Prostate gland (tissue), 2 donors: ENCODE results near the gene C1QTNF6. TPM values are rescaled to one million over a fixed set of nuclear protein-coding genes. Genes with fewer than 3 reads are reported as not detected.

Experiments
- DNase-seq: peaks from one replicate; pipeline ENCODE4 v3.0.0-alpha.2; 2019; ENCODE audit warnings: low spot score
- H3K27ac ChIP-seq, 2 donors: fragments of 200-600 bp; sonication (generic); 2 replicates each; pipeline ENCODE4 v1.5.1; 2017 to 2019
- H3K27me3 ChIP-seq: fragments of 200-600 bp; sonication (generic); replicated peaks from 2 replicates; pipeline ENCODE4 v1.5.1; 2019; ENCODE audit not compliant: insufficient read depth
- H3K36me3 ChIP-seq, 2 donors: fragments of 200-600 bp; sonication (generic); 1 replicate in 1 of 2; 2 replicates in 1 of 2; pipeline versions ENCODE4 v1.5.1 to v1.8.1; 2017 to 2019
- H3K4me1 ChIP-seq: fragments of 200-600 bp; sonication (generic); replicated peaks from 2 replicates; pipeline ENCODE4 v1.5.1; 2019
- H3K4me3 ChIP-seq, 2 donors: fragments of 200-600 bp; sonication (generic); 2 replicates each; pipeline ENCODE4 v1.5.1; 2017 to 2019
- H3K9me3 ChIP-seq: fragments of 200-600 bp; sonication (generic); 2 replicates; pipeline ENCODE4 v1.5.1; 2017
- POLR2A ChIP-seq: fragments of 450-650 bp; IDR thresholded peaks from one replicate; pipeline ENCODE4 v1.6.1; 2016; ENCODE audit warnings: antibody characterized with exemption, mild to moderate bottlenecking
- POLR2AphosphoS5 ChIP-seq: sonication (generic); formaldehyde crosslinking; IDR thresholded peaks from one replicate; pipeline ENCODE4 v1.6.1; 2017; ENCODE audit warnings: antibody characterized with exemption
- WGBS: methylation state at CpG from one replicate; pipeline ENCODE4 v1.1.5; 2018; 5-methylcytosine and 5-hydroxymethylcytosine counted together
- intact Hi-C: fragments of 100-400 bp; cut with DNase I; formaldehyde crosslinking; loops from one replicate; pipeline ENCODE4 v1.14.2; 2022
- total RNA-seq, 2 donors: library from RNA; depleted of rRNA; stranded (reverse); fragments of >200 nt; gene quantifications; one replicate each; pipeline ENCODE4 v1.1.0, GENCODE V29; 2016
- TF ChIP-seq, protein P1 (sequence below), 4 experiments: fragments of 200-600 bp in 2 of 4; fragments of 450-650 bp in 2 of 4; sonication (generic) in 2 of 4; IDR thresholded peaks; 1 replicate in 3 of 4; 2 replicates in 1 of 4; pipeline ENCODE4 v1.5.1; 2016 to 2019; ENCODE audit warnings: antibody characterized with exemption in 4 of 4, mild to moderate bottlenecking in 2 of 4, moderate library complexity in 2 of 4

The C1QTNF6 gene
- total RNA-seq, 2 donors from 2014 or later: 2.1 to 9.3 TPM

DNA sequence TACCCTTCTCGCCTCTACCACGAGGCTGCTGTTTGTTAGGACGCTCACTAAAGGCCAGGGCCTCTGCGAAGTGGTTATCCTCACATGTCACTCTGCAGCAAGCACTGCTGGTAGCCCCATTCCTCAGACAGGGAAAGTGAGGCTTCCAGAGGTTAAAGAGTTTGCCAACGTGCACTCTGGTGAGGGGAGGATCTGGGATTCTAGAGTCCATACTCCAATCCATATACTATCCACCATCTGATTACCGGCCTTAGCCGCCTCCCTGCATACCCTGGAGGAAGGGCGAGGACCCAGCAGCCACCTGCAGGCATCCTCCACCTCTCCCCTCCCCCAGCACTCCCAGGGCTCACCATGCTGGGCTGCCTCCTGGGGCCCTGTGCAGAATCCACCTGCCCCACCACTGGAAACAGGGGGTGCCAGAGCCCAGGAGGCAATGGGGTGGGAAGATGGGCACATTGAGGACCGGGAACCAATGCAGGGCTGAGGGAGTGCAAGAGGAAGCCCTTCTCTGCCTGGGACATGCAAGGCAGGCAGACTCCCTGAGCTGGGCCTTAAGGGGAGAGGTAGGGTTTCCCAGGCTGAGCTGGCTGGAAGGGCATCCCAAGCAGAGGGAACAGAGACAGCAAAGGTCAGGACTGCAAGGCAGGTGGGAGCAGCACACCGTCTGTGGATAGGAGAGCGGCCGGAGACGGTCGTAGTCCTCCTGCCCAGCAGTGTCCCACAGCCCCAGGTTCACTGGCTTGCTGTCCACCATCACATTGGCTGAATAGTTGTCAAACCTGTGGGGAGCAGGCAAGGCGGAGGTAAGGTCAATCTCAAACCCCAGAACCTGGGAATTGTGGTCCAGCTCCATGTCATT lies 44.3 kb upstream of the C1QTNF6 start:
- H3K9me3 ChIP-seq: no peaks in the 10 kb centered on the region
- TF ChIP-seq POLR2AphosphoS5 (no peak), POLR2A (no peak)
- TF ChIP-seq, protein P1, sequence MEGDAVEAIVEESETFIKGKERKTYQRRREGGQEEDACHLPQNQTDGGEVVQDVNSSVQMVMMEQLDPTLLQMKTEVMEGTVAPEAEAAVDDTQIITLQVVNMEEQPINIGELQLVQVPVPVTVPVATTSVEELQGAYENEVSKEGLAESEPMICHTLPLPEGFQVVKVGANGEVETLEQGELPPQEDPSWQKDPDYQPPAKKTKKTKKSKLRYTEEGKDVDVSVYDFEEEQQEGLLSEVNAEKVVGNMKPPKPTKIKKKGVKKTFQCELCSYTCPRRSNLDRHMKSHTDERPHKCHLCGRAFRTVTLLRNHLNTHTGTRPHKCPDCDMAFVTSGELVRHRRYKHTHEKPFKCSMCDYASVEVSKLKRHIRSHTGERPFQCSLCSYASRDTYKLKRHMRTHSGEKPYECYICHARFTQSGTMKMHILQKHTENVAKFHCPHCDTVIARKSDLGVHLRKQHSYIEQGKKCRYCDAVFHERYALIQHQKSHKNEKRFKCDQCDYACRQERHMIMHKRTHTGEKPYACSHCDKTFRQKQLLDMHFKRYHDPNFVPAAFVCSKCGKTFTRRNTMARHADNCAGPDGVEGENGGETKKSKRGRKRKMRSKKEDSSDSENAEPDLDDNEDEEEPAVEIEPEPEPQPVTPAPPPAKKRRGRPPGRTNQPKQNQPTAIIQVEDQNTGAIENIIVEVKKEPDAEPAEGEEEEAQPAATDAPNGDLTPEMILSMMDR (IDR thresholded peaks at IDR 0.05): no peak
- H3K4me1 ChIP-seq: no peaks in the 10 kb centered on the region
- intact Hi-C loops: no loop called here
- H3K4me3 ChIP-seq: no peak overlapping the region
- WGBS: 92% methylated on average over 15 of the region's 15 CpGs
- H3K27ac ChIP-seq: no peak overlapping the region
- H3K36me3 ChIP-seq: no peaks in the 10 kb centered on the region
- no peak for DNase-seq
- no peaks in the 10 kb centered on the region for H3K27me3 ChIP-seq

DNA sequence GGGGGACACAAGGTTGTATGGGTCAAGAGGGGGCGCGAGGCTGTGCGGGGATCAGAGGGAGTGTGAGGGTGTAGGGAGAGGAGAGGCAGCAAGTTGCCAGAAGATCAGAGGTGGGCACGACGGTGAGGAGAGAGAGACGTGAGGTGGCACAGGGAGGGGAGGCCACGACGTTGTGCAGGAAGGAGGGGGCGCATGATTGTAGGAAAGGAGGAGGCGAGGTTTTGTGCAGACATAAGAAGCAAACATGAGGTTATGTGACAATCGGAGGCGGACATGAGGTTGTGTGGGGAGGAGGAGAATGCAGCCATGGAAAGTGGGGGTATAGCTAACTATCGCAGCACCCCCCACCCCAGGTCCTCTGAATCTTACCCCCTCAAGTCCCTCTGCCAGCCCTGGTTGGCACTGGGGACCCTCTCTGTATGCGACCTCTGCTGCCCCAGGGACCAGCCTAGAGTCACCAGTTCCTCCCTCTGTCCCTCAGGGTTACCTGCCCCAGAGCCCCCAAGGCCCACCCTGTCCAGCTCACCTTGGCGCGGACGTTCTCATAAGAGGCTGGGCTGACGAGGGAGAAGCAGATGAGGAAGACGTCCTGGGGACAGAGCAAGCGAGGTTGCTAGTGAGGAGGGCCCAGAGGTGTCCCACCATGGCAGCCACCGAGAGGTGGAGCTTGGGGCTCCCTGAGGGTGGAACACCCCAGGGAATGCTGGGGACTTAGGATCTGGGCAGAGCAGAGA lies 43.5 kb upstream of the C1QTNF6 start:
- 85% methylated on average over 21 of the region's 21 CpGs for WGBS

GRCh38 chr22:37230673-37231405 lies 42.8 kb upstream of the C1QTNF6 start:
- 81% methylated on average over 8 of the region's 14 CpGs for WGBS
- Histone ChIP-seq H3K4me1 (no peaks in the 10 kb centered on the region), H3K27ac (no peak overlapping the region), H3K9me3 (no peaks in the 10 kb centered on the region), H3K27me3 (no peaks in the 10 kb centered on the region), H3K36me3 (no peaks in the 10 kb centered on the region), H3K4me3 (no peak overlapping the region)
- TF ChIP-seq POLR2A (no peak), POLR2AphosphoS5 (no peak)
- TF ChIP-seq, protein P1 (IDR thresholded peaks at IDR 0.05): no peak
- intact Hi-C loops: no loop called here
- DNase-seq: no peak

More for the DNA sequence above, 43.5 kb upstream of the C1QTNF6 start:
- Histone ChIP-seq H3K27me3 (no peaks in the 10 kb centered on the region), H3K4me1 (no peaks in the 10 kb centered on the region), H3K9me3 (no peaks in the 10 kb centered on the region), H3K27ac (no peak overlapping the region), H3K36me3 (no peaks in the 10 kb centered on the region), H3K4me3 (no peak overlapping the region)
- no peak for DNase-seq
- TF ChIP-seq, protein P1 (IDR thresholded peaks at IDR 0.05): no peak
- no peak for TF ChIP-seq POLR2AphosphoS5
- TF ChIP-seq POLR2A: no peak
- intact Hi-C loops: no loop called here

DNA sequence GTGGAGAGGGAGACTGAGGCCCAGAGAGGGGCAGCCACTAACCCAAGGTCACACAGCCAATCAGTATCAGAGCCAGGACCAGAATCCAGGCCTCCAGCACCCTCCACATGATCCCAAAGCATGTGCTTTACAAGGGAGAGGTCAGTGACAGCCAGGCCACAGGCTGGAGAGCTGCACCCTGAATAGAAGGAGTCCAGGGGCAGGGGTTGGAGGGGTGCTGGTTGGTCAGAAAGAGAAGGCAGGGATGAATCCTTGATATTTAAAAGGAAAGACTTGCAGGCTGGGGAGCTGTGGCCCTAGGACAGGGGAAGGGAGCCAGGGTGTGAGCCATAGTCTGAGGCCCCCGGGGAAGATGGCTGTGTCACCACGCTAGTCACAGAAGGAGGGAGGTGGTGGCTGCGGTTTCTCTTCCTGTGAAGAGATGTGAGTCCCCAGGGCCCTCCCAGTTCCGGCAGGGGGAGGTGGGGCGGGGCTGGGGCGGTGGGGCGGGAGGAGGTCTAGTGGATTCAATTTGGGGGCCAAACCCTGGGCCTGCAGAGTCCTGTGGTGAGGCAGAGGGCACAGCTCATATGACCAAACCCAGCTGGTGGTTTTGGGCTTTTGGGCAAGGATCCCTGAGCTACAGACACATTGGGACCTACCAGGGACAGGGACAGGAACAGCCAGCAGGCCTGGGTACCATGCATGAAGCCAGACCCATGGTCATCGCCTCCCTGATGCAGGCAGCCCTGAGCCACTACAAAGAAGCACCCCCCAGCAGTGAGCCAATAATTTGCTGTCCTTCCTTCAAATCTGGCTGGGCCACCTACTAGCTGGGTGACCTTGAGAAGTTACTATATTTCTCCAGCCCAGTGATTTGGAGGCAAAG lies 42.0 kb upstream of the C1QTNF6 start:
- Histone ChIP-seq H3K27me3 (no peaks in the 10 kb centered on the region), H3K27ac (no peak overlapping the region), H3K4me1 (no peaks in the 10 kb centered on the region), H3K4me3 (no peak overlapping the region), H3K9me3 (no peaks in the 10 kb centered on the region), H3K36me3 (no peaks in the 10 kb centered on the region)
- WGBS: 74% methylated on average over 8 of the region's 8 CpGs
- intact Hi-C loops: no loop called here
- DNase-seq: no peak
- TF ChIP-seq, protein P1 (IDR thresholded peaks at IDR 0.05): no peak
- TF ChIP-seq POLR2AphosphoS5 (no peak), POLR2A (no peak)
